Subcutaneous abdominal adipose tissue (tissue), 5 donors: ENCODE results near the gene SUOX.

Experiments
- H3K27ac ChIP-seq: one replicate; pipeline ENCODE4 v1.7.0; 2013; ENCODE audit warnings: low read depth, mild to moderate bottlenecking, inconsistent platforms, low read length, moderate library complexity
- H3K27me3 ChIP-seq, 5 donors: one replicate each; pipeline ENCODE4 v1.7.0; 2013; ENCODE audit warnings: low read length in 5 of 5, inconsistent platforms in 1 of 5; ENCODE audit not compliant: control insufficient read depth in 5 of 5, insufficient read depth in 4 of 5
- H3K36me3 ChIP-seq, 5 donors: one replicate each; pipeline ENCODE4 v1.7.0; 2013; ENCODE audit warnings: low read length in 5 of 5; ENCODE audit not compliant: control insufficient read depth in 5 of 5, insufficient read depth in 5 of 5
- H3K4me1 ChIP-seq, 5 donors: one replicate each; pipeline ENCODE4 v1.7.0; 2013; ENCODE audit warnings: low read length in 5 of 5, mild to moderate bottlenecking in 3 of 5, moderate library complexity in 1 of 5; ENCODE audit not compliant: control insufficient read depth in 5 of 5, insufficient read depth in 5 of 5
- H3K4me3 ChIP-seq, 5 donors: one replicate each; pipeline ENCODE4 v1.7.0; 2013; ENCODE audit warnings: low read length in 5 of 5, low read depth in 1 of 5
- H3K9ac ChIP-seq, 5 donors: one replicate each; pipeline ENCODE4 v1.7.0; 2013; ENCODE audit warnings: low read length in 5 of 5, mild to moderate bottlenecking in 4 of 5, moderate library complexity in 3 of 5
- H3K9me3 ChIP-seq, 5 donors: one replicate each; pipeline ENCODE4 v1.7.0; 2013; ENCODE audit warnings: low read length in 5 of 5; ENCODE audit not compliant: control insufficient read depth in 5 of 5
- donor health status: healthy.
- donor health status: healthy.
- donor health status: healthy.
- donor health status: healthy.
- donor health status: healthy.

Gene SUOX

DNA sequence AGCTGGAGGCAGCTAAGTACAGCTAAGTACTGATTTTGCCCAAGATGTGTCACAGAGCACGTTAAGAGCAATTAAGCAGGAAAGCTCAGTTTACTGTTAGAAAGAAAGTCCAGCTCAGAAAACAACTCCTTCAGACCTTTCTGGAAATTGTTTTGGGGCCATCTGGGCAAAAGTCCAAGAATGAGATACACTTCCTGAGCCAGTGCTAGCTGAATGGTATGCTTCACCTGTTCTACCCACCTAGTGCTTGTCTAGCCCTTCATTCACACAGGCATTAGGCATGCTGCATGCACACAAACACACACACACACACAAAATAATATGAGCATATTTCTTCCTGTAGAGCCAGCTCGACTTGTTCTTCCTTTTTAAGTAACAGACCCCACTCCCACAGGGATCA is 17.1 kb downstream of the SUOX start:
- Histone ChIP-seq H3K36me3 (peaks cover 0 to 12% (median 6%) of the 10 kb centered on the region in 5 donors), H3K9me3 (no peaks in the 10 kb centered on the region), H3K4me1 (peaks cover 0 to 14% (median 12%) of the 10 kb centered on the region in 5 donors), H3K27ac (no peak overlapping the region), H3K27me3 (no peaks in the 10 kb centered on the region), H3K4me3 (no peak overlapping the region), H3K9ac (no peak overlapping the region)

DNA sequence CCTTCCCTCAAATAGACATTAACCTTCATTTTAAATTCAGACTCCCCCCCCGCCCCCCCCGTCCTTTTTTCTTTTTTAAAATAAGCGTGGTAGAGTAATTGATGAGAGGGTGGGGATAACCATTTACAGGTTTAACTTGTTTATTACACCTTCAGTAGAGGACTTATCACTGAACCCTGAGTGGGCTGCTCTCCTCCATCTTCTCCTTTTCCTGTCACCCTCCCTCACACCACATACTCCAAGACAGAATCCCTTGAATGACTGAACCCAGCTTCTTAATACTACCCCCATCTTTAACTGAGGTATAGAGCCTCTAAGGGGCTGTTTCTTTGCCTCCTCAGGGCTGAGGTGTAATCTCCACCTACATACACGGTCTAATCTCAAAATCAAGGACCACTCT is 20.1 kb downstream of the SUOX start:
- H3K9ac ChIP-seq: no peak overlapping the region
- H3K4me3 ChIP-seq: no peak overlapping the region
- H3K27ac ChIP-seq: no peak overlapping the region
- H3K4me1 ChIP-seq: peaks cover 0 to 22% (median 18%) of the 10 kb centered on the region in 5 donors
- no peaks in the 10 kb centered on the region for H3K9me3 ChIP-seq
- H3K36me3 ChIP-seq: peaks cover 0 to 15% (median 8%) of the 10 kb centered on the region in 5 donors
- H3K27me3 ChIP-seq: no peaks in the 10 kb centered on the region

DNA sequence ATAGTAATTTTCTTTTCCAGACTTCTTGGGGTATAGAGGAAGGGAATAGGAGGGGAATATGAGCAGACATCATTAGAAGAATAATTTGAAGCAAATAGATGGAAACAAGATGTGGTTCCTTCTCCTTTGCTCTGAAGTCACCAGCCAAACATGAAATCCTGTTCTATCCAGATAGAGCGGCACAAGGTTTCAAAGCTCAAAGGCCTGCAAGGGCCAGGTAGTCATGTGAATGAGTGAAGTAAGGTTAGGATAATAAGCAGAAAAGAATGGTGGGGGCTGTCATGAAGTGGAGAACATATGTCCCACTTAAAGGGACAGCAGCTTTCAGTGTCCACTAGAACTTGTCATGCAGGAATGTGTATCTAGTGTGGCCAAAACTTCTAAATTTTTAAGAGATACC is 21.3 kb downstream of the SUOX start:
- Histone ChIP-seq H3K4me1 (peaks cover 0 to 23% (median 18%) of the 10 kb centered on the region in 5 donors), H3K27ac (no peak overlapping the region), H3K9ac (no peak overlapping the region), H3K27me3 (no peaks in the 10 kb centered on the region), H3K36me3 (peaks cover 0 to 15% (median 8%) of the 10 kb centered on the region in 5 donors), H3K9me3 (no peaks in the 10 kb centered on the region), H3K4me3 (no peak overlapping the region)

DNA sequence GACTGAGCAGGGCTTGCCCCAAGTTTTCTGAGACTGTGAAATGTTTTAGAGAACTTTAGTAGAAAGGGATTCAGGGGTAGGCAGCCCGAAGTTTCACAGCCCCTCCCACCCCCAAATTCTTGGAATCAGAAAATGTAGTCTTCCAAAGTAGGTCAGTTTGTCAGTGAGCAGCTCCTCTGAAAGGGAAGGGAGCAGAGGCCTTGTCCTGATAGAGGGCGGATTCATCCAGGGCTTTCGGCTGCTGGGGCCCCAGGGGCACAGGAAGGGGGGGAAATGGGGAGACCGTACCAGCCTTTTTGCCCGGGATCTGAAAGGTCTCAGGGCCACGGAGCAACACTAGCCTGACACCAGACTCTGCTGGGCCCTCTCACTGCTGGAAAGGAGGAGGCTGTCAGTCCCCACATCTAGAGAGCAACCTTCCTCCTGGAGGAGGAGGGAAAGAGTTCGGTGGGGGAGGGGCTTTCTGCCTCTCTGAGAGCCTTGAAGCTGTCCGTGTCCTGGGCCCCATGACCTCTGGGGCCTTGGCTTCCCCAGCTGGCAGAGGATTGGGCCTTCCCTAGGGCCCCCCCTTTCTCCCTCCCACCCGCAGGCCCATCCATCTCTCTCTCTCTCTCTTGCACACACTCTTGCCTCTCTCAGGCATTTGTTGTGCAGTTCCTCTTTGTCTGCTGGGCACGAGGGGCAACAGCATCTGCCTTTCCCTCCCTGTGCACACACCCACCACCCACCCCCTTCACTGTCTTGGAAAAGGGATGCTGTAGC is 23.5 kb downstream of the SUOX start, which contains the start of gene IKZF4:
Gene IKZF4 (plus strand): TSS at position 621 of the 762 bp plus-strand sequence. CDS start 451 bp downstream, outside the sequence.
- Histone ChIP-seq H3K4me1 (peaks cover 0 to 23% (median 18%) of the 10 kb centered on the region in 5 donors), H3K36me3 (peaks cover 0 to 27% (median 13%) of the 10 kb centered on the region in 5 donors), H3K4me3 (peak within 1 kb of the TSS; percentile 10 to 64 (median 36)), H3K27ac (peak within 1 kb of the TSS; percentile 58), H3K9ac (peak within 1 kb of the TSS in 3 of 5 donors; percentile 37 to 72 (median 52)), H3K27me3 (no peaks in the 10 kb centered on the region), H3K9me3 (no peaks in the 10 kb centered on the region)

DNA sequence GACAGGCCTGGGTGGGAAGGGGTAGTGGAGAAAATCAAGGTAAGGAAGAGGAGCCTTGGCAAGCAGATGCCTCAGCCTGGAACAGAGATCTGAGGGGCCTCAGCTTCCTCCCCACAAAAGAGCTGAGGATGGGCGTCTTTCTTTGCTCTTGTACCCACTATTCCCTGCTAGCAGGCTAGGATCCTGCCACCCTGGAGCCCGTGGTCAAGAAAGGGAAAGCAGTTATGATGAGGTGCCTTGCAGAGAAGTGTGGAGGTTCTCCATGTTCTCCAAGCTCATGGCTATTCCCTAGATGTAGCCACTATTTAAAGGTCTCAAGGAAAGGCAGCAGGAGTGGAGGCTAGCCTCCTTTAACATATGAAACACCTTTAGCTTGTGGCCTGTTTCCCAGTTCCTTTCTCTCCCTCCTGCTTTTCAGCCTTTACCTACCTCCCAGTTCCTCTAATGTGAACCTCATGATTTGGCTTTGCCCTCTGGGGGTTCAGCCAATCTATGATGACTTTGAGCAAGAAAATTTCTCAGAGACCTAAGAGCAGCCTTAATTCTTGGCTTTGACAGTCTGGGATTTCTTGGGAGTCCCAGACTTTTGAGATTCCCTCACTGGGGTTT is 24.9 kb downstream of the SUOX start:
- Histone ChIP-seq H3K4me3 (peak overlapping the region; percentile 10 to 64 (median 36)), H3K9ac (peak overlapping the region in 4 of 5 donors; percentile 4 to 52 (median 28)), H3K27ac (peak overlapping the region; percentile 37), H3K27me3 (no peaks in the 10 kb centered on the region), H3K9me3 (no peaks in the 10 kb centered on the region), H3K36me3 (peaks cover 0 to 38% (median 16%) of the 10 kb centered on the region in 5 donors), H3K4me1 (peaks cover 0 to 23% (median 18%) of the 10 kb centered on the region in 5 donors)

DNA sequence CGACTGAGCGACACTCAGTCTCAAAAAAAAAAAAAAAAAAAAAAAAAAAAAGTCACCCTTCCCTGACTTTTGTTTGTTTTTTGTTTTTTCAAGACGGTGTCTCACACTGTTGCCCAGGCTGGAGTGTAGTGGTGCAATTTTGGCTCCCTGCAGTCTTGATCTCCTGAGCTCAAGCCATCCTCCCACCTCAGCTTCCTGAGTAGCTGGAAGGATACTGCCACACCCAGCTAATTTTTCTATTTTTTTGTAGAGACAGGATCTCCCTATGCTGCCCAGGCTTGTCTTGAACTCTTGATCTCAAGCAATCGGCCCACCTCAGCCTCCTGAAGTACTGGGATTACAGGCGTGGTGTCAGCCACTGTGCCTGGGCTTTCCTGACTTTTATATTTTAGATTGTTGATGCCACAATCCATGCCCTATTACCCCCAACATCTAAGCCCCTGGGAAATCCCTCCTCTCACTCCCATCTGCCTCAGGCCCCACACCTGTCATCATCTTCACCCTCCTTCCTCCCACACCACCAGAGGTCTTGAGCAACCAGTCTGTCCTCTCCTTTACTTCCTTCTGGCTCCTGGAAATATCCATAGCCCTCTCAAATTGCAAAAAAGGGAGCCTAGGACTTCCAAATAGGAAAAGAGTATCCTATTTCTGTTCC is 31.6 kb downstream of the SUOX start:
- Histone ChIP-seq H3K27ac (peak overlapping the region; percentile 21), H3K36me3 (peaks cover 0 to 50% (median 34%) of the 10 kb centered on the region in 5 donors), H3K4me1 (peaks cover 0 to 11% (median 4%) of the 10 kb centered on the region in 5 donors), H3K9ac (peak overlapping the region in 2 of 5 donors; percentile 6 to 52), H3K27me3 (no peaks in the 10 kb centered on the region), H3K4me3 (no peak overlapping the region), H3K9me3 (no peaks in the 10 kb centered on the region)

DNA sequence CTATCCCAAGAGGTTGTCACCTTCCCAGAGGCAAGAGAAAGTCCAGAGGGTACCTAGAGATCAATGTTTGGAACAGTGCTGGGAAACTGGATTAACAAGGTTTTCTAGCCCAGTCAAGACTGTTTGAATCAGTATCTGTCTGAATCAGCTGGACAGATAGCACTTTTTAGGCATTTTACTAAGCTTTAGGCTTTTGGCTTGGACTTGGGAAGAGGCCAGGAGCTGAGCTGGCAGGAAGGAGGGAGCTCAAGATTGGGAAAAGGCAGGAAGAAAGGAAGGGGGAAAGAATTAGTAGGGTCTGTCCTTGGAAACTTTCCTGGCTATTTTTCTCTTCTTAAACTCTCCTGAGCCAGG is 32.1 kb downstream of the SUOX start:
- H3K9ac ChIP-seq: peak overlapping the region in 3 of 5 donors; percentile 6 to 52 (median 43)
- peaks cover 0 to 52% (median 34%) of the 10 kb centered on the region in 5 donors for H3K36me3 ChIP-seq
- H3K27me3 ChIP-seq: no peaks in the 10 kb centered on the region
- H3K4me3 ChIP-seq: no peak overlapping the region
- H3K27ac ChIP-seq: peak overlapping the region; percentile 21
- peaks cover 0 to 11% (median 4%) of the 10 kb centered on the region in 5 donors for H3K4me1 ChIP-seq
- H3K9me3 ChIP-seq: no peaks in the 10 kb centered on the region

DNA sequence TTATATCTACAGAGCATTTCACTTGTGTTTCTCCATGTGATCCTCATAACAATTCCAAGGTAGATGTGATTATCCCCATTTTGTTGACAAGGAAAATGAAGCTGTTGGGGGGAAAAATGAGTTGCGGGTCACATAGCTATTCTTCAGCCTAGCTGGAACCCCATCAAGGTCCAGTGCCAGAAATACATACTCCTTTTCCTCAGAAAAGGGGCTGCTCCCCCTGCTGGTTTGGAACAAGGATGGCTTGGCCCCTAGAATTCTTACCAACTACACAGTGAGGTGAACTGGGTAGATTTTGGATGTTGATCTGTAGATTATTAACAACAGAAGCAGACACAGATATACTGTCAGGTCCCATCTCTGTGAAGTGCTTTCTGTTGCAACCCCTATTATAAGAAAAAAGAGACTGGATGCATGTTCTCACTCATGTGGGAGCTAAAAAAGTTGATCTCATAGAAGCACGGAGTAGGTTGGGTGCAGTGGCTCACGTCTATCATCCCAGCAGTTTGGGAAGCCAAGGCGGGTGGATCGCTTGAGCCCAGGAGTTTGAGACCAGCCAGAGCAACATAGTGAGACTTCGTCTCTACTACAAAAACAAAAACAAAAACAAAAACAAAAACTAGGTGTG is 32.7 kb downstream of the SUOX start:
- H3K36me3 ChIP-seq: peaks cover 0 to 54% (median 41%) of the 10 kb centered on the region in 5 donors
- H3K9ac ChIP-seq: peak overlapping the region in 2 of 5 donors; percentile 43 to 52
- peak overlapping the region; percentile 21 for H3K27ac ChIP-seq
- H3K27me3 ChIP-seq: no peaks in the 10 kb centered on the region
- no peaks in the 10 kb centered on the region for H3K9me3 ChIP-seq
- H3K4me1 ChIP-seq: peaks cover 0 to 11% (median 4%) of the 10 kb centered on the region in 5 donors
- H3K4me3 ChIP-seq: no peak overlapping the region

DNA sequence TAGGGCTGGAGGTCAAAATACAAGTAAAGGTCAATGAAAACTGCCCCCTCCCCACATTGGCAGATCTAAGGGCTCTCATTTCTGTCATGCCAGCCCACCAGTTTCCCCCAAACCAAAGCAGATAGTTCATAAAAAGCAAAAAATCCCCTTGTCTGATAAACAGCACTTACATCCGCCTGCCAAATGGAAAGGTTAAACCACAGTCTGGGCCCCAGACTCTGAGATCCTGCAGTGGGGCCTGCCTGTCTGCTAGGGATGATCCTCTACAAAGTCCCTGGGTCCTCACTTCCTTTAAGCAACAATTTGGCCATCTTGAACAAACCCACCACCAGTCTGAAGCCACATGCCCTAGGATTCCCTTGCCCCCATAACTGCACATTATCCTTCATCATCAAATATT is 34.9 kb downstream of the SUOX start:
- peaks cover 1 to 13% (median 4%) of the 10 kb centered on the region in 5 donors for H3K4me1 ChIP-seq
- no peaks in the 10 kb centered on the region for H3K27me3 ChIP-seq
- H3K4me3 ChIP-seq: no peak overlapping the region
- H3K9ac ChIP-seq: no peak overlapping the region
- H3K36me3 ChIP-seq: peaks cover 0 to 50% (median 41%) of the 10 kb centered on the region in 5 donors
- H3K27ac ChIP-seq: no peak overlapping the region
- no peaks in the 10 kb centered on the region for H3K9me3 ChIP-seq
